H54 (cell line): ENCODE results near the gene PIK3AP1.
"Not testable (repeated sequence)": the region's sequence is repeated elsewhere in the genome, so short reads cannot be mapped to it uniquely, and the experiment has no call there.

Experiments used
- DNase-seq: peaks from one replicate; pipeline ENCODE4 v3.0.0; 2011; ENCODE audit warnings: low spot score, mixed read lengths; ENCODE audit not compliant: insufficient read length
- FAIRE-seq: peaks from 3 replicates; lab custom pipeline; 2011; peaks lifted over from hg19 to GRCh38; lab: Jason Lieb, UNC
- POLR2A ChIP-seq: IDR thresholded peaks from 2 replicates; pipeline ENCODE4 v1.6.1; 2011; ENCODE audit warnings: low read depth, mild to moderate bottlenecking, low read length

PIK3AP1 gene

DNA sequence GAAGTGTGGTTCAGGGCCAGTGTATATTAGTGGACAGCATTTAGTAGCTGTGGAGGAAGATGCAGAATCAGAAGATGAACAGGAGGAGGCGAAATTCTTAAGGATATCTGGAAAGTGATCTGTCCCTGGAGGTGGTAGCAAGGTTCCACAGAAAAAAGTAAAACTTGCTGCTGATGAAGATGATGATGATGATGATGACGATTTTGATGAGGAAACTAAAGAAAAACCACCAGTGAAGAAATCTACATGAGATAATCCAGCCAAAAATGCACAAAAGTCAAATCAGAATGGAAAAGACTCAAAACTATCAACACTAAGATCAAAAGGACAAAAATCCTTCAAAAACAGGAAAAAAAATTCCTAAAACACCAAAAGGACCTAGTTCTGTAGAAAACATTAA, 159.8 kb downstream of the PIK3AP1 start:
- DNase-seq (no peak), FAIRE-seq (no peak)
- no peak for TF ChIP-seq POLR2A

DNA sequence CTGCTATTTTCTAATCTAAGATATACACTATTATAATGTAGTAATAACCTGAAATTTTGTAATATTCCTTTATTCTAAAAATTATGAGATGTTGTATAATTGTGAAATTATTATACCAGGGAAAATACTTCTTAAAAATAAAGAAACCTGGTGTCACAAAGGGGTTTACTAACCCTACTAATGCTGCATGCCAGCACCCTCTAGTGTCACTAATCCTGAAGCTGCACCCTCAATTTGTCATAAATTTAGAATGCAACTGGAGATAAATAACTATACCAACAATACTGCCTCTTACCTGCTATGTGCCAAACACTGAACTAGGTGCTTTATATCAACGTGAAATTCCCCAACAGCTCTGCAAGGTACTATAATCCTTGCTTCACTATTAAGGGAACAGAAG, 164.3 kb downstream of the PIK3AP1 start:
- DNase-seq: no peak
- no peak for TF ChIP-seq POLR2A
- peak; percentile 83 for FAIRE-seq

DNA sequence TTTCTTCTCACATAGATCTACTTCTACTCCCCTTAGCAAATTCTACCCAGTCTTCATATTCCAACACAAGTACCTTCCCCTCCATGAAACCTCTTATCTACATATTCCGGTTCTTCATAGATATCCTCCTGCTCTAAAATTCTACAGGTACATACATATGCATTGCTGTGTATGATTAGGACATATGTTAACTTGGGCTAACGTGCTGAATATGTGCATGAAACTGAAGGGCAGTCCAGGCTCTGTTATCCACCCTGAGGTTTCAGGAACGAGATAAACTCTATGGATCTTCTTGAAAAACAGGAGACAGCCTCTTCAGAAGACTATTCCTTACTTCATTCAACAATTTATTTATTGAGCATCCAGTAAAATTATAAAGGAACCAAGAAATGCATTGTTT, 165.0 kb downstream of the PIK3AP1 start:
- no peak for TF ChIP-seq POLR2A
- DNase-seq (no peak), FAIRE-seq (peak; percentile 64)

DNA sequence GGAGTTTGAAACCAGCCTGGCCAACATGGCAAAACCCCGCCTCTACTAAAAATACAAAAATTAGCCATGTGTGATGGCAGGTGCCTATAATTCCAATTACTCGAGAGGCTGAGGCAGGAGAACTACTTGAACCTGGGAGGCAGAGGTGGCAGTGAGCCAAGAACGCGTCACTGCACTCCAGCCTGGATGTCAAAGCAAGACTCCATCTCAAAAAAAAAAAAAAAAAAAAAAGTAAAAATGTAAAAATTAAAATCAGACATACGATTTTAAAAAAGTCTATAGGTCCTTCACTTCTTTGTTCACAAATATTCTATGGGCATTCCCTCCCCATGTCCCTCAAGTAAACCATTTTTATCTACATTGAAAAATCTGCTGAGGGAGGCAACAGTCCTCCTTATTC, 171.7 kb downstream of the PIK3AP1 start:
- FAIRE-seq: no peak
- no peak for TF ChIP-seq POLR2A
- no peak for DNase-seq

DNA sequence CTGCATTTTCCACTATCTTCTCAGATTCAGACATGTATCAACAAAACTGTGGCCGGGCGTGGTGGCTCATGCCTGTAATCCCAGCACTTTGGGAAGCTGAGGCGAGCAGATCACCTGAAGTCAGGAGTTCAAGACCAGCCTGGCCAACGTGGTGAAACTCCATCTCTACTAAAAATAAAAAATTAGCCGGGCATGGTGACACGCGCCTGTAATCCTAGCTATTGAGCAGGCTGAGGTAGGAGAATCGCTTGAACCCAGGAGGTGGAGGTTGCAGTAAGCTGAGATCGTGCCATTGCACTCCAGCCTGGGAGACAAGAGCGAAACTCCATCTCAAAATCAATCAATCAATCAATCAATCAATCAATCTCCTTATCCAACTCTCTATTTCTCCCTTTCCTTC, 174.8 kb downstream of the PIK3AP1 start:
- not testable (repeated sequence) for DNase-seq, FAIRE-seq
